H9 (cell line): ENCODE measurements around the gene HESX1. TPM values are rescaled to one million over a fixed set of nuclear protein-coding genes. Genes with fewer than 3 reads are reported as not detected.

Experiments
- DNase-seq: peaks from one replicate; pipeline ENCODE4 v3.0.0-alpha.2; 2017
- H2AFZ ChIP-seq: one replicate; pipeline ENCODE4 v1.6.1; 2013; ENCODE audit warnings: mild to moderate bottlenecking, low read length, control low read depth, moderate library complexity
- H2AK5ac ChIP-seq: 2 replicates; pipeline ENCODE4 v1.6.1; 2013; ENCODE audit warnings: low read length, control low read depth, mixed read lengths; ENCODE audit not compliant: insufficient read length
- H2BK120ac ChIP-seq: one replicate; pipeline ENCODE4 v1.6.1; 2013; ENCODE audit warnings: low read depth, mild to moderate bottlenecking, low read length, control low read depth, inconsistent platforms; ENCODE audit not compliant: poor library complexity, severe bottlenecking
- H2BK12ac ChIP-seq: 2 replicates; pipeline ENCODE4 v1.6.1; 2013; ENCODE audit warnings: low read length, control low read depth, mixed read lengths, low read depth; ENCODE audit not compliant: insufficient read length
- H2BK15ac ChIP-seq: 2 replicates; pipeline ENCODE4 v1.6.1; 2013; ENCODE audit warnings: low read depth, low read length, control low read depth
- H2BK20ac ChIP-seq: one replicate; pipeline ENCODE4 v1.6.1; 2013; ENCODE audit warnings: low read depth, mild to moderate bottlenecking, low read length, control low read depth, inconsistent platforms; ENCODE audit not compliant: poor library complexity, severe bottlenecking
- H2BK5ac ChIP-seq: 2 replicates; pipeline ENCODE4 v1.6.1; 2013; ENCODE audit warnings: low read length, control low read depth, mixed read lengths; ENCODE audit not compliant: insufficient read length
- H3K14ac ChIP-seq: 2 replicates; pipeline ENCODE4 v1.6.1; 2013; ENCODE audit warnings: low read length, control low read depth; ENCODE audit not compliant: insufficient read depth
- H3K18ac ChIP-seq: 2 replicates; pipeline ENCODE4 v1.6.1; 2013; ENCODE audit warnings: low read depth, mild to moderate bottlenecking, mixed read lengths, low read length, control low read depth; ENCODE audit not compliant: insufficient read length
- H3K23ac ChIP-seq: 2 replicates; pipeline ENCODE4 v1.6.1; 2013; ENCODE audit warnings: low read length, control low read depth, mixed read lengths, low read depth; ENCODE audit not compliant: insufficient read length
- H3K23me2 ChIP-seq: 2 replicates; pipeline ENCODE4 v1.6.1; 2013; ENCODE audit warnings: low read depth, mild to moderate bottlenecking, mixed read lengths, low read length, control low read depth; ENCODE audit not compliant: insufficient read length, poor library complexity, severe bottlenecking
- H3K27ac ChIP-seq: 2 replicates; pipeline ENCODE4 v1.5.1; 2013; ENCODE audit warnings: low read length, control low read depth, mixed read lengths, low read depth; ENCODE audit not compliant: insufficient read length
- H3K27me3 ChIP-seq: 2 replicates; pipeline ENCODE4 v1.6.1; 2013; ENCODE audit warnings: low read length, control low read depth, inconsistent platforms; ENCODE audit not compliant: insufficient read depth
- H3K4ac ChIP-seq: 2 replicates; pipeline ENCODE4 v1.6.1; 2013; ENCODE audit warnings: low read depth, mild to moderate bottlenecking, control low read depth, inconsistent platforms, low read length, moderate library complexity
- H3K4me1 ChIP-seq: 2 replicates; pipeline ENCODE4 v1.6.1; 2013; ENCODE audit warnings: low read length, control low read depth, inconsistent platforms; ENCODE audit not compliant: insufficient read depth
- H3K4me2 ChIP-seq: 2 replicates; pipeline ENCODE4 v1.6.1; 2013; ENCODE audit warnings: low read length, control low read depth, mixed read lengths; ENCODE audit not compliant: insufficient read length, insufficient read depth
- H3K56ac ChIP-seq: 2 replicates; pipeline ENCODE4 v1.6.1; 2013; ENCODE audit warnings: low read depth, mild to moderate bottlenecking, mixed read lengths, low read length, control low read depth; ENCODE audit not compliant: insufficient read length
- H3K79me1 ChIP-seq: 2 replicates; pipeline ENCODE4 v1.6.1; 2013; ENCODE audit warnings: low read depth, mild to moderate bottlenecking, moderate library complexity, low read length, control low read depth, inconsistent platforms; ENCODE audit not compliant: insufficient read depth, poor library complexity, severe bottlenecking
- H3K79me2 ChIP-seq: 2 replicates; pipeline ENCODE4 v1.6.1; 2013; ENCODE audit warnings: low read length, control low read depth, inconsistent platforms; ENCODE audit not compliant: insufficient read depth
- H3K9ac ChIP-seq: 2 replicates; pipeline ENCODE4 v1.6.1; 2013; ENCODE audit warnings: low read length, control low read depth, mixed read lengths; ENCODE audit not compliant: insufficient read length; ENCODE audit errors: extremely low read depth
- H3K9me3 ChIP-seq: one replicate; pipeline ENCODE4 v1.6.1; 2013; ENCODE audit warnings: low read depth, low read length, inconsistent platforms; ENCODE audit not compliant: control insufficient read depth
- H3T11ph ChIP-seq: one replicate; pipeline ENCODE4 v1.6.1; 2013; ENCODE audit warnings: mild to moderate bottlenecking, low read length, control low read depth, inconsistent platforms
- H4K20me1 ChIP-seq: one replicate; pipeline ENCODE4 v1.6.1; 2013; ENCODE audit not compliant: control insufficient read depth, insufficient read length, insufficient read depth
- H4K5ac ChIP-seq: 2 replicates; pipeline ENCODE4 v1.6.1; 2013; ENCODE audit warnings: low read depth, mild to moderate bottlenecking, mixed read lengths, low read length, control low read depth; ENCODE audit not compliant: insufficient read length
- H4K8ac ChIP-seq: replicated peaks from 2 replicates; pipeline ENCODE4 v1.6.1; 2013; ENCODE audit warnings: low read length, control low read depth, mixed read lengths, low read depth; ENCODE audit not compliant: insufficient read length
- H4K91ac ChIP-seq: 2 replicates; pipeline ENCODE4 v1.6.1; 2013; ENCODE audit warnings: low read depth, mild to moderate bottlenecking, moderate library complexity, mixed read lengths, low read length, control low read depth; ENCODE audit not compliant: insufficient read length
- H3K27ac Mint-ChIP-seq, 3 experiments: 2 replicates in 2 of 3; 3 replicates in 1 of 3; pipeline ENCODE4 v1.8.0; 2020 to 2021; ENCODE audit warnings: mixed read lengths in 3 of 3, mild to moderate bottlenecking in 1 of 3, moderate library complexity in 1 of 3
- H3K27me3 Mint-ChIP-seq: 2 replicates; pipeline ENCODE4 v1.8.0; 2021; ENCODE audit warnings: low read depth, mild to moderate bottlenecking, moderate library complexity, mixed read lengths
- H3K36me3 Mint-ChIP-seq, 3 experiments: 2 replicates in 2 of 3; 3 replicates in 1 of 3; pipeline ENCODE4 v1.8.0; 2020 to 2021; ENCODE audit warnings: low read depth in 3 of 3, mixed read lengths in 3 of 3; ENCODE audit not compliant: insufficient read depth in 1 of 3
- H3K4me1 Mint-ChIP-seq, 2 experiments: 2 replicates each; pipeline ENCODE4 v1.8.0; 2020; ENCODE audit warnings: mixed read lengths in 2 of 2
- H3K4me3 Mint-ChIP-seq, 2 experiments: 2 replicates in 1 of 2; 3 replicates in 1 of 2; pipeline ENCODE4 v1.8.0; 2020 to 2021; ENCODE audit warnings: mild to moderate bottlenecking in 2 of 2, mixed read lengths in 2 of 2, moderate library complexity in 1 of 2
- H3K9me3 Mint-ChIP-seq, 2 experiments: 2 replicates in 1 of 2; 3 replicates in 1 of 2; pipeline ENCODE4 v1.8.0; 2020; ENCODE audit warnings: mild to moderate bottlenecking in 2 of 2, mixed read lengths in 2 of 2, moderate library complexity in 1 of 2
- CTCF ChIP-seq: fragments of 200-600 bp; sonication (generic); conservative IDR thresholded peaks from 3 replicates; pipeline ENCODE4 v1.8.0; 2021; ENCODE audit warnings: antibody characterized with exemption, mild to moderate bottlenecking
- WGBS: extraction: QIAGEN DNeasy Blood & Tissue Kit; methylation state at CpG from one replicate; pipeline ENCODE4 v1.1.7; 2013; ENCODE audit warnings: missing lambda C conversion rate, low lambda C conversion rate, mixed read lengths; ENCODE audit not compliant: insufficient read length; ENCODE audit errors: extremely low coverage; 5-methylcytosine and 5-hydroxymethylcytosine counted together
- total RNA-seq: library from RNA; stranded (reverse); gene quantifications from 2 replicates; pipeline ENCODE4 v1.2.1, GENCODE V29; 2021

The HESX1 gene
- total RNA-seq, 1 experiment from 2014 or later = 28.4 TPM

- H3K4me3 Mint-ChIP-seq = no peak overlapping the region
- Histone ChIP-seq H3K23me2 (no peaks in the 10 kb centered on the region), H4K5ac (no peak overlapping the region), H2AK5ac (no peak overlapping the region), H3K4me1 (no peaks in the 10 kb centered on the region; the same call in 1 of the 2 replicates), H3K9me3 (no peaks in the 10 kb centered on the region), H3K4ac (no peak overlapping the region), H2BK5ac (no peak overlapping the region), H2AFZ (no peak overlapping the region), H4K8ac (no peak overlapping the region), H2BK15ac (no peak overlapping the region), H2BK12ac (no peak overlapping the region), H3K56ac (no peak overlapping the region), H3K23ac (no peak overlapping the region), H3K9ac (no peak overlapping the region), H3K27ac (no peak overlapping the region), H3K79me2 (no peaks in the 10 kb centered on the region), H4K20me1 (no peaks in the 10 kb centered on the region), H4K91ac (no peak overlapping the region), H3K4me2 (no peak overlapping the region), H3K18ac (no peak overlapping the region), H3K14ac (no peak overlapping the region), H2BK120ac (no peak overlapping the region), H3K79me1 (no peaks in the 10 kb centered on the region), H3K27me3 (no peaks in the 10 kb centered on the region), H3T11ph (no peak overlapping the region), H2BK20ac (no peak overlapping the region)
- H3K9me3 Mint-ChIP-seq = no peaks in the 10 kb centered on the region
- peaks cover 3% of the 10 kb centered on the region; the same call in 1 of the 2 replicates for H3K27me3 Mint-ChIP-seq
- no peak for DNase-seq
- no peak for TF ChIP-seq CTCF
- no peaks in the 10 kb centered on the region for H3K36me3 Mint-ChIP-seq
- WGBS = no CpG with 5 or more reads among the region's 3 CpGs
- peaks cover 10 to 15% of the 10 kb centered on the region in 2 experiments for H3K4me1 Mint-ChIP-seq
- 0 out of 7 replicates have a peak overlapping the region, but pooled peaks of 1 of the 3 experiments have one; percentile 65 for H3K27ac Mint-ChIP-seq
These were observed 7.8 kb downstream of the HESX1 start for GRCh38 chr3:57192028-57192427.
